HG03558 (cell line): Measurements from ENCODE around the gene SORL1.

Source experiments
- ATAC-seq: cut with Tn5 transposase; IDR thresholded peaks from one replicate; pipeline ENCODE4 v1.9.1; 2021; ENCODE audit warnings: moderate number of reproducible peaks; ENCODE audit not compliant: unreplicated experiment; ENCODE audit errors: extremely low read depth

SORL1 gene

DNA sequence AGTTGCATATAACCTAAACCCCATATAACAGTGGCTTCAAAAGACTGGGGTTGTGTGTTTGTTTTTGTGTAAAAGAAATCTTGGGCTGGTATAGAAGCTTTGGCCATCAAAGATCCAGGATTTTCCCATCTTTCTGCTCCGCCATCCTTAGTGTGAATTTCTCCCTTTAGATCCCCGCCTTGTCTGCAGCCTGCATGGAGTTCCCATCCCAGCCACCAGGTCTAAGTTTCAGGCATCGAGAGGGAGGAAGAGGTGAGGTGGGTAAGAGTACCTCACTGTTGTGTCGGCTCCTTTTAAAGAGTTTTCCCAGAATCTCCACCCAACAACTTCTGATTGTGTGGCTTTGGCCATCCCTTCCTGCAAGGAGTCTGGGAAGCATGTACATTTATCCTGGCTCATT lies 196.2 kb downstream of the SORL1 start:
- ATAC-seq, result no peak

DNA sequence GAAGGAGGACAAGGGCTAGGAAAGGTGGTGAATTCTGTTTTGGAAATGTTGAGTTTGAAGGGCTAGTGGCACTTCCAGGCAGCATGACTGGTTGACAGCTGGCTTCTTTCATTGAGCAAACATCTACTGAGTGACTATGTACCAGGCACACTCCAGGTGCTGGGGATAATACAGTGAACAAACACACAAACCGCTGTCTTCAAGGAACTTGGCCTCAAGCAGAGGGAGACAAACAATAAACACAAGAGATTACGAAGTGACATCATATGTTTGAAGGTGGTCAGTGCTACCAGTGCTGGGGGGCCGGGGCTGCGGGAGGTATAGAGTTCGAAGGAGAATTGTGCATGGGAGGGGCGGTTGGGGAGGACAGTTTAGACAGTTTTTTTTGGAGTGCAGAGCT lies 197.7 kb downstream of the SORL1 start:
- no peak for ATAC-seq

DNA sequence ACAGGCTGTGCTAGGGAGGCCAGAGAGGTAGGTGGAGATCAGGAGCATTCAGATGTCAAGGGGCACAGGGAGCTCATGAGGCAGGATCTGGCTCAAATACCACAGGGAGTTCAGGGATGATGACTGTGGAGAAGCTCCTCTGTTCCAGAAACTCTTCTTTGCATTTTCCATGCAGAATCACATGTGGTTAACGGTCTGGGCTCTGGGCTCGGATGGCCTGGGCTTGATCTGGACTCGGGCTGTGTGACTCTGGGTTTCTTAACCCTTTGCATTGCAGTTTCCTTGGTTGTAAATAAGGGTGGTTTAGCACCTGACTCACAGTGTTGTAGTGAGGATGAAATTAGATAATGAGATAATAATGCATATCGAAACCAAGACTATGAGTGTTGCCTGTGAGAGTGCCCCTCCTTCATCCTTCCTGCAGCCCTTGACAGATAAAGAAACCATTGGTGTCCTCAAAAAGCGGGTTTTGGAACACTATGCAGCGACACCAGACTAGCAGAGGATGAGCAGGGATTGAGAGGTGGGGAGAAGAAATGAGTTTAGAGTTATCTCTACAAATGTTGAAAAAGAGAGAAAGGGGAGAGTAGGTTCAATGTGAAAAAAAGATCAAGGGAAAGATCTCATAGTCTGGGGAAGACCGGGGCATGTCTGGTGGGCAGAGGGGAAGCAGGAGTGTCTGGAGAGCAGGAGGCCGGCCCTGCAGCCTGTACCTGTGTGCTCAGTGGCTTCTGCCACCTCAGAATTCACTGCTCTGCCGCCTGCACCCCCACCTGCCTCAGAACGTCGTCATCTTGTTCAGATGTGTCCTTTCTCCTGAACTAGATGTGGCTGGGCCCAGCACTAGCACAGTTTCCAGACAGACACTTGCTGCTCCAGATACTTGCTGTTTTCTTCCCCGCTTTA lies 198.5 kb downstream of the SORL1 start:
- no peak for ATAC-seq

DNA sequence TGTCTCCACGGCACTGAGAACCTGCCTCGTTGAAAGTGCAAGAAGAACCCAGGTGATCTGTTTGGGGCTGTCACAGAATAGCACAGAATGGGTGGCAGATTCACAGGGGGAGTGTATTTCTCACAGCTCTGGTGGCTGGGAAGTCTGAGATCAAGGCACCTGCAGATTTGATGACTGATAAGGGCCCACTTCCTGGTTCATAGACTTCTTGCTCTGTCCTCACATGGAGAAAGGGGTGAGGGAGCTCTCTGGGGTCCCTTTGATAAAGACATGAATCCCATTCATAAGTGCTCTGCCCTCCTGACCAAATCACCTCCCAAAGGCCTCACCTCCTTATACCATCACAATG lies 199.1 kb downstream of the SORL1 start:
- ATAC-seq, result no peak

DNA sequence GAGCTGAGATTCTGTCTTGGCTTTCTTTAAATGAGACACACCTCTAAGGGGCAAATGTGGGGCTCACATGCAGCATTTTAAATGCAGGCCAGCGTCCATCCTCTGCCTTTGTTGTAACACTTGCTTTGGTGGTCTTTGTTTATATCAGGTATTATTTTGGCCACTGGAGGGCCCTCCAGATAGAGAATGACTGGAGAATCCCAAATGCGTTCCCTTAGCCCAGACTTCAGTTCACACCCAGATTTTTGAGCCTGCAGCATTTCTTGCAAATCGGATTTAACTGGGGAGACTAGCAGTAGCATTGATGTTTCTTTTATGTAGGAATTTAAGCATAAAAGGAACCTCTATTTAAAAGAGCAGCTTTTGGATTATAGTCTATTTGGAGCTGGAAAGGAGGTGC lies 200.9 kb downstream of the SORL1 start:
- no peak for ATAC-seq

DNA sequence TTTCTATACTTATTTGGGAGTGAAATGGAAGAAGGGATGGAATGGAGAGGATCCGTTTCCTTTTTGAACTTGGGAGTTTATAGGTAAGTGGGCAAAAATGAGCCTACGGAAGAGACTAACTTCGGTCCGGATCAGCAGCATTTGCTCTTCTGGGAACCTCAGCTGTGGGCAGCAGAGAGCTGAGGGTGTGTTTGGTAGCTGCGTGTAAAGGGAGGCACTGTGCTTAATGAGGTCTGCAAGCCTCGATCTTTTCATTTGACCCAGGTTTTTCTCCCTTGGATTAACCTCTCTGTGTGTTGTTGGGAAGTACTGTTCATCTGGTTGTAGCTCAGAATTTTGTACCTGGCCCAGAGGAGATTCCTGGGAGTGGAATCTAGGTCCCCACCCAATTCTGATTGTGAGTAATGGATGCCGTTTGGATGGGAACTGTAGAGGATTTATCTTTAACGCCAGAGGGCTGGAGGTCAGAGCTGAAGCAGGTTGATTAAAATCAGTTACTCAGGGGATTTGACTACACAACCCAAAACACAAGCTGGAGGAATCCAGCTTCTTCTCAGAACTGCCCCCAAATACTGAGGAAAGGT lies 202.2 kb downstream of the SORL1 start:
- ATAC-seq, result no peak

DNA sequence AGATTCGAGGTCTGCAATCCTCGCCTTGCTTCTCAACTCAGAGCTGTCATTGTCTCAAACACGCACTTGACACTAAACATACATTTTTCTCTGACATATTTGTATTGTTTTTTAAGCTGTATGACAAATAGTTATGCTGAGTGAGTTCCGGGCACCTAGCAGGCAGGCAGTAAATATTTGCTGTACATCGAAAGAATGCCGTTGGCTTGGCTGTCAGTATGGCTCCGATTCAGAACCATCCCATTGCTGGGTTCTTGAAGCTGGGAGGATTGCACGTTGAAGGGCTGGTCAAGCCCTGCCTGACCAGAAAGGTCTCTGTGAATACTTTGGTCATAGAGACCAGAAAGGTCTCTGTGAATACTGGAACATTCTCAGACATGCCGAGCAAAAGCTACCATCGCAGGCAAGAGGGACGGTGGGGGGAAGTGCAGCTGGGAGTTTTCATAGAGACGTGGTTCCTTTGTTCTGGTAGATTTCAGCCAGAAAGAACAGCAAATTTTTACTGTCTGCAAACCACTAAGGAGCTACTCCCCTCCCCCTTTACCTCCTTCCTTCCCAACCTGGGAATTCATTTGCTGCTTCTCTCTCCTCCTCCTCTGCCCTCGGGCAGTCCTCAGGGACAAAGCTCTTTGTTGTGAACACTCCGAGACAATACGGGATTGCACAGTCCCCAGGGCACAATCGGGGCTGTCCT lies 202.9 kb downstream of the SORL1 start:
- ATAC-seq, result no peak

DNA sequence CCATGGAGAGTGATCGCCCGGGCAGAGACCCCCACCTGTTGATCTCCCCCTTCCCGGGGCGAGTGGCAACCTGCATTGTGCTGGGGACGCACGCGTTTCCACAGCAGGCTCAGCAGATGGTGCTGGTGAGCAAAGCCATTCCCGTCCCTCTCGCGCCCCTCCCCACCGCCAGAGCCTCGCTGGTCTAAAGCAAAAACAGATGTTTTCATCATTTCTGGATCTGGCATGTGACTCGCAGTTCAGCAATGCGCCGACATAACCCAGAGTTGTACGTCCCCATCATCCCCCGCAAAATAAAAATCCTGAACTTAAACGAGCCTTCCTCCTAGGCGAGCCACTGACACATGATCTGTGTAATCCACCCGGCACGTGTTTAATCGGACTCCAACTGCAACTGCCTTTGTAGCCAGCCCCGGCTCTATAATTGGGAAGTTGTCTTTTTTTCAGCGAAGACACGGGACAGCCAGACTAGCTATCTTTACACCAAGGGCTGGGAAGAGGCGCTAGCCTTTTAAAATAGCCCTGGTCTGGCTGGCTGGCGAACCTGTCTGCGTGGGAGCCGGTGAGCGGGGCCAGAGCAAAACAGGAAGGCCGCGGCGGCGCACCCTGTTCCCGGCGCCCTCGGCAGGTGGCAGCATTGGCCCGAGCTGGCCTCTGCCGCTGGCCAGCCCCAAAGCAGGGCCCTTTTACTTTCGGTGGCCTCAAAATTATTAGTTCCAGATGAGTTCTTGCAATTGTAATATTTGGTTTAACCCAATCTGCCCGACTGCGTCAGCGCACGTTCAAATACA lies 203.6 kb downstream of the SORL1 start:
- ATAC-seq, result no peak

DNA sequence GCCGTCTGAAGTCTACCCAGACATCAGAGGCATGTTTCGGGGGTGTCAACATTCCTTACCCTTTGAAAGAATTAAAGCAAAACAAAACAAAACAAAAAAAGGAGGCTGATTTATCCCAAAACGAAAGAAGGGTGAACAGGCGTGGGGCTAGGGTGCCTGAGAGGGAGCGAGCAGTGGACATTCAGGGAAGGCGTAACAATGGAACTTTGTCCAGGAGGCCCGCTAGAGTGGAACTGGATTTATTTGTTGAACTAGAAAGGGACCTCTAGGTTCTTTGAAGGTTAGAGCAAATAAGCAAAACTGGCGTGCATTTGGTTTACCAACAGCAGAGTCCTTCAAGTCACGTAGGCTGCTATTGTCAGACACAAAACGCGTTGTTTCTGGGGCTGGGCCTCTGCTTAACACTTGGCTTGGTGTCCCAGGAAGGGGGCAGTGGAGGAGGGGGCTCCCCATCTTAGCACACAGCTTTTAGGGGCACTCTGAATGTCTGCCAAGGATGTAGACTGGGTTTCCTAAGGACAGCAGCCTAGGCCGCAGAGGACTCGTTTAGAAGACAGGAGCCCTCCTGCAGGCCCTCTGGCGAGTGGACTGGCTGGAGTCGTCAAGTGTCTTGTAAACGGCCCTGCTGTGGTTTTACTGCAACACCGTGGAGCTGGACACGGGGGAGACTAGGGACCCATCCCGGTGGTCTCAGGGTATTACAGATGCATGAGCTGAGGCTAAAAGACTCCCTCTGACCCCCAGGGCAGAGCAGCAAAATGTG lies 204.4 kb downstream of the SORL1 start:
- ATAC-seq, result no peak

DNA sequence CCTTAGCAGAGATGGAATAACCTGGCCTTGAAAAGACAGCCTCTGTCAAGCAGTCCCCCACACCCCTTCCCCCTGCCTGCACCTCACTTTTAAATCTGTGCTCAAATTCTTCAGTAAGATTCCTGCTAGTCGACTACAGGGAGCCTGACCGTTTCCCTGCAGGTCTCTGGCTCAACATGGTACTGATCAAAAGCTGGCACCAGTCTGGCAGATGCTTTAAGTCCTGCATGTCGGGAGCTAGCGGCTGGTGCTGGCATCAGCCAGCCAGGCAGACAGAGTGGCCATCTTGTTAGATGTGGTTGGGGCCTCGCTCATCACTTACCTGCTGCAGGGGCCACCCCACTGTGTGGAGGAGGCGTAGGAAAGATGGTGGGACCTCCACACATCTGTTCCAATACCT lies 205.0 kb downstream of the SORL1 start:
- no peak for ATAC-seq

DNA sequence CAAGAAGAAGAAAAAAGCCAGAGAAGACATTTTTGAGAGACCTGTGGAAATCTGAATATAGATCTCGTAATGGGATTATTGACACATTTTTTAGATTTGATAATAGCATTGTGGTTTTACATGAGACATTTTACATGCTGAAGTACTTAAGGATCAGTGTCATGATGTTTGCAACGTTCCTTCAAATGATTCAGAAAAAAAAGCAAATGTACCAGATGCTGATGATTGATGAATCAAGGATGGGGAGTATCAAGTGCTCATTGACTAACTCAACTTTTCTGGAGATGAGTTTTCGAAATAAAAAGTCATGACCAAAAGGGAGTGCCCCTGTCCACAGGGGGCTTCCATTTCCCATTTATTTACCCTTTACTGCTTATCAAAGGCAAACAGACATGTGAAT lies 207.7 kb downstream of the SORL1 start:
- no peak for ATAC-seq

DNA sequence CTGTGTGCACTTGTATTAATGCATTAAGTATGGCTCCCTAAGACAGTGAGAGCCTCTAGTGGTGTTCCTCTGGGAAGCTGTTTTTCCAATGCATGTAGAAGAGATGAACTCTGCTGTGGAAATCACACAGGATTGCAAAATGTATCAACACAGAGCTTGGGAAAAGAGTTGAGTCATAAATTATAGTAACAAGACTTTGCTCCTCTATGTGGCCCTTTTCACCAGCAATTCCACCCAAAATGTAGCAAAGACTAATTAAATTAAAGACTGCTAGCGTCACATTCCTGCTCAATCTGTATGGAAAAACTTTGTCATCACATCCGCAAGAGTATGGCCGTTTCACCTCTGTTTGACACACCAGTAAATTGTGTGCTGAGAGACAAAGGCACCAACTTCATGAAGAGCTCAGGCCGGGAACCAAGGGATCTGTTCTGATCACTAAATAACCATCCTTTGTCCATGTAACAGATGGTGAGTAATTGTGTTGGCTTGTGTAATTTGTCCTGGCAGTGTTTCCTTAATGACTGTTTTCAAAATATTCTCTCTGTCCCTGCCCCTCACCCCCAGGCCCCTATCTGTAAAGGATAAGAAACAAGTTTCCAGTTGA lies 209.9 kb downstream of the SORL1 start:
- ATAC-seq, result no peak

DNA sequence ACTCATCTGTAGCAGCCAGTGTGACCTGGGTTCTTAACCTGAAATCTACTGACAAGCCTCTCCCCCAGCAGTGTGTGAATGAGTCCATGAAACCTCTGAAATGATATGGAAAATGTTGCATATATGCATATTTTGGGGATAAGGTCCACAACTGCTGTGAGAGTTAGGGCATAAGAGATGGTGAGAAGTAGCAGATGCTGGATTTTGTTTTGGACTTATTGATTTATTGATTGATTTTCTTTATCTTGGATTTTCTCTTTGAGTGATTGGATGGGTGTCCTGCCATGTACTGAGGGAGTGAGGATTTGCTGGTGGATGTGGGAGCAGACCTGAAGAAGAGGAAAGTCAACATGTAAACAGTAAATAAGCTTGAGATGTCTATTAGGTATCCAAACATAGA lies 212.0 kb downstream of the SORL1 start:
- ATAC-seq, result no peak

DNA sequence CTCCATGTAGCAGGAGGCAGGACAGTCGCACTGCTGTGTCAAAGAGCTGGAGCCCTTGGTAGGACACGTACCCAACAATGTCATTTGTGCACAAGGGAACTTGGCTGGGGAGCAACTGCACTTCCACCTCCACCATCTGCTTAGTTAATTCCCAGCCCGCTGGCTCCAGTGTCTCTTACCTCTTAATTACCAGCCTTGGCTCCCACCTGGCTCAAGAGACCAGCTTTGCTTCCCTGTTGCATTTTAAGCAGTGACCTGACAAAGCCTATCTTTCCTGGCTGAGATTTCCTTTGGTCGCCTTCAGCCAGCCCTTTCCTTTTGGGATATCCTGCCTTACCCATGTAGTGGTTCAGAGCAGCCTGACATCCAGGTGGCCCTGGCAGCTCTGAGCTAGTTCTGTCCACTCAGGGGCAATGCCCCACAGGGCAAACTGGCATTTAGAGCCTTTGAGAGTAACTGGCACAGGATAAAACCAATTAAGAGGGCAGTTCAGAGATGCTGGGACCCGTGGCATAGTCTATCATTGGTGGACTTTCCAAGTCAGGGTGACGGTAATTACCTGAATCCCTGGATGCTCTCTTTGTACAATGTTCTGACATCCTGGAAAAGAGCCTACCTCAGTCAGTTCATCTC lies 213.2 kb downstream of the SORL1 start:
- no peak for ATAC-seq

DNA sequence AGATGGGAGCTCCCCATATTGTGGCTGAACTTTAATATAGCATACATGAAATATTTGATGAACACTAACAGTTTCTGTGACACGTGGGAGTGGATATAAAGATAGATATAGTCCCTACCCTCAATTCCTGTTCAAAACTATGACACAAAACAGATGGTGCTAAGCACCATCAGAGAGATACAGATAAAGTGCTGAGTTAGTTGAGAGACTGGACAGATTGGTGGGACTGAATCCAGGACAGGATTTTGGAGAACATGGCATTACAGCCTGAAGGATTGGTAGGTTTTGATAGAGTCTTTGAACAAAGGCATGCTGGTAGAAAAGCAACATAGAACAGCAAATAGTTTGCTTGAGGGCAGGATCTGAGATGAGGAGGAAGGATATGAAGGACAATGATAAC lies 215.7 kb downstream of the SORL1 start:
- no peak for ATAC-seq

DNA sequence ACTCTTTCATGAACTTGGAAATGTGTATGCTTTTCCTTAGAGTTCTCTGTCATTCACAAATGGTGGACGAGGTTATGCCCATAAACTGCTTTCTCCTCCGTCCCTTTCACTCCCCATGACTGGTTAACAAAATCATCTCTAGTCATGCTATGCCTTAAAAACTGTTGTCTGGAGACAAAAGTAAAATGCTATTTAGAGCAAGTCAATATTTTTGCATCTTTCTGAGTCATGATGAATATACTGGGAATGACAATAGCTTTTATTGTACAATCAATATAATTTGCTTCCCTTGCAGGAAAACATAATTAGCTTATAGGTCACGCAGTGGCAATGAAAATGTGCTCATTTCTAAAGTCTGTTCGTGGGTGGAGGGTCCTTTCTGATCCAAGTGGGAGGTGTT lies 217.3 kb downstream of the SORL1 start:
- ATAC-seq, result no peak

DNA sequence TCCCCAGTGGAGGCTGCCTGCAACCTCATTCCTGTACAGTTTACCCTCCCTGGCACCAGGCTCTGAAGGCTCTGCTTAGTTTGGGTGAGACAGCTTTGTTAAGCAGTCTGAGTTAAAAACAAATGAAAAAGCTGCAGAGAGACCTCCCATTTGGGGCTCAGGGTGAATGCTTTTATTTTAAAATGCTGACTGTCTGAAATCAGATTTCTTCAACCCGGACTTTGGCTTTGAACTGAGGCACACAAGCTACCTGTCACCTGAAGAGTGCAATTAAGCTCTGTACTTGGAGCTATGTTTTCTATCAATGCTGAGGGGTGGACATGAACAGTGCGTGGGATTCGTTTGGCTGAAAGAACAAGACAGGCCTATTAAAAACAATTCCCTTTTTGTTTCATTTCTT lies 218.2 kb downstream of the SORL1 start:
- no peak for ATAC-seq

DNA sequence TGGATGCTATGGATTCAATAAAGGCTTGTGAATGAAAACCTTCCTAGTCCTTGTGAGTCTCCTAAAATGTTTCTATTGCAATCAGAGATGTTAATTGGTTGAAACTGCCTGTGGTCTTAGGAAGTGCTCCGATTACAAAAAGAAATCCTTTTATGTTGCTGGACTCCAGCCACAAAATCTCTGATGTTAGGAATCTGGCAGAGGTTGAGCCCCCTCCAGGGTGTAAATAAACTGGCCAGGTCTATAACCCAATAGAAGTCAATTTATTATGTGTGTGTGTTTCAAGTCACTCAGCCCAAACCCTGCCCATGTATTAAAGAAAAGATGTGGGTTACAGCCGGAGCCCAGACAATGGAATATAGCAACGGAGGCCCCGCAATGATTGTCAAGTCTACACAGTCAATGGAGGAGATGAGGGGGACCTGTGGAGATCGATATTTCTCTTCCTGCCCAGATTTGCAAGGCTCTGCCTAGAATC lies 218.7 kb downstream of the SORL1 start:
- no peak for ATAC-seq
